GM12872 (cell line): ENCODE data around the gene ZFP36.

Source experiments
- CTCF ChIP-seq: IDR thresholded peaks from 3 replicates; pipeline ENCODE4 v1.5.1; 2011; ENCODE audit warnings: low read depth, mild to moderate bottlenecking, low read length, moderate library complexity; ENCODE audit not compliant: insufficient read depth

The ZFP36 gene

GRCh38 chr19:39406656-39407409 is at the start of gene ZFP36:
Gene ZFP36, plus strand, starts transcription at chr19:39406847. Its CDS starts 58 bp downstream, at chr19:39406905.
- no peak for TF ChIP-seq CTCF

- TF ChIP-seq CTCF = no peak
Observed at GRCh38 chr19:39359026-39359425, 47.6 kb upstream of the ZFP36 start.

GRCh38 chr19:39360599-39360998 is 46.0 kb upstream of the ZFP36 start:
- TF ChIP-seq CTCF = no peak

GRCh38 chr19:39362682-39363657 is 43.7 kb upstream of the ZFP36 start:
- TF ChIP-seq CTCF = no peak

GRCh38 chr19:39363901-39364457 is 42.7 kb upstream of the ZFP36 start:
- TF ChIP-seq CTCF = no peak

GRCh38 chr19:39365531-39365930 is 41.1 kb upstream of the ZFP36 start:
- no peak for TF ChIP-seq CTCF

GRCh38 chr19:39369200-39369599 is 37.4 kb upstream of the ZFP36 start:
- no peak for TF ChIP-seq CTCF
